GM19193 (cell line): ENCODE data around the gene RELCH.

Source experiments
- POLR2A ChIP-seq: IDR thresholded peaks from 4 replicates; pipeline ENCODE4 v1.6.1; 2011; ENCODE audit not compliant: insufficient read depth, insufficient read length; ENCODE audit errors: extremely low read depth

The RELCH gene

DNA sequence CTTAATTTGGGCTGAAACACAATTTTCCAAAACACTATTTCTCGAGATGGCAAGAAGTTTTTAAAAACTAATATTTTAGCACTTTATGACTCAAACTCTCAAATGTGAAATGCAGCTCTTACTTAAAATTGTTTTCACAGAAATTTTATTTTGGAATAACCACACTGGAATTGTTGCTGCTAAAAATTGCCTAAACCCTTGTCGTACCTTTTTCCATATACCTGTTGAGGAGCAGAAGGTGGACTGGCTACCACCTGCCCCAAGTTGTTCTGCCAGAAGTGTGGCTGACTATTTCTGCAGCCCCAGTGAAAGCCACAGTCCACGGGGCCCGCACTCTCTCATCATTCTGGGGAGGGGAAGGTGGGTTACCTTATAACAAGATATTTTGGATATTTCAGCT lies 161.4 kb downstream of the RELCH start:
- no peak for TF ChIP-seq POLR2A

DNA sequence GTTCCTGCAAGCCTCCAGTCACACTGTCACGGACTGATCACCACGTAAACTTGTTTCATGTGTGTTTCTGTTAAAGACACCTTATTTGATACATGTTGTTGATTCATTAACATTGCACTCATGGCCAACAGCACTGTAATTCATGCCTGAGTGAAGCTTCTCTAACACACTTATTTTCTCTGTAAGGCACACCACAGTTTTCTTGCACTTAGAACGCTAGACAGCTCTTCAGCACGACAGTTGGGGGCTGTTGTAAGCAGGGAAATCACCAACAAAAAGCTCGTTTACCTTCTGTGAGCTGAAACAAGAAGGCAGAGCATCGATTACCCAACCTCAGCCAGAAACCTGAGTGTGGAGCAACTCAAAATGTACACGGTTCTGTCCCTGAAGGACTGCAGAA lies 166.1 kb downstream of the RELCH start:
- TF ChIP-seq POLR2A, result no peak

DNA sequence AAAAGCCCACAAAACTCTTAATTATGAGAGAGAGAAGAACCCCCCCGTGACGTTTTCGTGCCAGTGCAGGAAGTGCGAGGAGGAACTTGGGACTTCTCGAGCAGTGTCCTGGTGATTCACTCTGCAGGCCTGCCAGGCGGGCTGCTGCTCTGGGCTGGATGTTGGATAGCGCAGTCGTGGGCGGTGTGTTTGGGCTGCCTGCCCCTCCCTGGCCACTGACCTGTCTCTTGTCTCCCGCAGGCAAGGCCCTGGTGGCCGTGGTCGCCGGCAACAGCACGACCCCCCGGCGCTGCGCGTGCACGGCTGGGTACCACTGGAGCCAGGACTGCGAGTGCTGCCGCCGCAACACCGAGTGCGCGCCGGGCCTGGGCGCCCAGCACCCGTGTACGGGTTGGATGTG lies 167.1 kb downstream of the RELCH start:
- no peak for TF ChIP-seq POLR2A

- TF ChIP-seq POLR2A, result no peak
These were observed 170.1 kb downstream of the RELCH start for GRCh38 chr18:62357079-62357719.
